OCI-LY7 (cell line): ENCODE data around the gene PLCG1. TPM values are rescaled to one million over a fixed set of nuclear protein-coding genes. Genes with fewer than 3 reads are reported as not detected.
"Not testable (repeated sequence)": the region's sequence is repeated elsewhere in the genome, so short reads cannot be mapped to it uniquely, and the experiment has no call there.

Experiments
- BruUV-seq: library from RNA; stranded (reverse); fragments of 400-500 nt; replicated peaks from 2 replicates; lab custom pipeline; 2021; lab: Mats Ljungman, UMichigan
- CTCF ChIA-PET: fragments of 300-600 bp; sonication (Branson Sonifier 250); formaldehyde crosslinking; loops from one replicate; lab custom pipeline; 2022; ENCODE audit warnings: antibody characterized with exemption; ENCODE audit not compliant: unreplicated experiment; lab: Charles Lee
- POLR2A ChIA-PET: fragments of 300-600 bp; sonication (Branson Sonifier 250); formaldehyde crosslinking; loops from one replicate; lab custom pipeline; 2022; ENCODE audit warnings: antibody characterized with exemption; lab: Charles Lee
- DNase-seq: peaks from one replicate; pipeline ENCODE4 v3.0.0-alpha.2; 2015; ENCODE audit warnings: low spot score
- H2AFZ ChIP-seq: fragments of 200-600 bp; sonication (generic), shearing (Covaris generic); 2 replicates; pipeline ENCODE4 v1.6.1; 2014; ENCODE audit warnings: mild to moderate bottlenecking, antibody characterized with exemption, low read length, moderate library complexity
- H3K27ac ChIP-seq: fragments of 200-600 bp; sonication (generic); 2 replicates; pipeline ENCODE4 v1.5.1; 2014; ENCODE audit warnings: mixed run types, low read depth, mild to moderate bottlenecking, moderate library complexity, low read length, inconsistent platforms; ENCODE audit not compliant: poor library complexity, severe bottlenecking
- H3K36me3 ChIP-seq: fragments of 200-600 bp; sonication (generic); 2 replicates; pipeline ENCODE4 v1.6.1; 2014; ENCODE audit warnings: mild to moderate bottlenecking, antibody characterized with exemption, low read length, moderate library complexity, mixed read lengths; ENCODE audit not compliant: insufficient read depth
- H3K4me1 ChIP-seq: fragments of 200-600 bp; sonication (generic); 2 replicates; pipeline ENCODE4 v1.5.1; 2014; ENCODE audit warnings: mild to moderate bottlenecking, low read length; ENCODE audit not compliant: insufficient read depth, poor library complexity, severe bottlenecking
- H3K4me2 ChIP-seq: fragments of 200-600 bp; sonication (generic); 2 replicates; pipeline ENCODE4 v1.6.1; 2014; ENCODE audit warnings: mild to moderate bottlenecking, low read length
- H3K4me3 ChIP-seq: fragments of 200-600 bp; sonication (generic); 2 replicates; pipeline ENCODE4 v1.5.1; 2014; ENCODE audit warnings: mild to moderate bottlenecking, low read depth, low read length; ENCODE audit not compliant: poor library complexity, severe bottlenecking
- H3K79me2 ChIP-seq: fragments of 200-600 bp; sonication (generic); 2 replicates; pipeline ENCODE4 v1.6.1; 2016; ENCODE audit warnings: low read depth, mild to moderate bottlenecking, low read length, moderate library complexity, mixed read lengths; ENCODE audit not compliant: insufficient read depth
- H3K9me2 ChIP-seq: fragments of 200-600 bp; sonication (generic); 2 replicates; pipeline ENCODE4 v1.6.1; 2016; ENCODE audit warnings: mild to moderate bottlenecking, low read length, mixed read lengths; ENCODE audit not compliant: insufficient read depth
- H3K9me3 ChIP-seq: fragments of 200-600 bp; sonication (generic); 2 replicates; pipeline ENCODE4 v1.6.1; 2014; ENCODE audit warnings: mild to moderate bottlenecking, mixed run types, low read length, mixed read lengths
- H4K20me1 ChIP-seq: fragments of 200-600 bp; sonication (generic); 2 replicates; pipeline ENCODE4 v1.6.1; 2014; ENCODE audit warnings: mild to moderate bottlenecking, antibody characterized with exemption, low read length, moderate library complexity, mixed read lengths; ENCODE audit not compliant: insufficient read depth
- CTCF ChIP-seq: fragments of 200-600 bp; sonication (generic); conservative IDR thresholded peaks from 2 replicates; pipeline ENCODE4 v1.5.1; 2014; ENCODE audit warnings: mild to moderate bottlenecking, antibody characterized with exemption, low read length, moderate library complexity, mixed read lengths
- EZH2phosphoT487 ChIP-seq: fragments of 200-600 bp; sonication (generic); IDR thresholded peaks from 2 replicates; pipeline ENCODE4 v1.6.1; 2018; ENCODE audit warnings: low read depth, borderline replicate concordance, mild to moderate bottlenecking, mixed run types, antibody characterized with exemption, low read length, moderate library complexity, mixed read lengths
- intact Hi-C: fragments of 100-400 bp; cut with micrococcal nuclease; formaldehyde crosslinking; loops from one replicate; pipeline ENCODE4 v1.10.0; 2022; ENCODE audit not compliant: unreplicated experiment
- total RNA-seq, 2 experiments: library from RNA; depleted of rRNA in 1 of 2; stranded (reverse); fragments of >200 nt in 1 of 2; shearing (Covaris generic) in 1 of 2; gene quantifications; 2 replicates each; pipeline ENCODE4 v1.2.3, GENCODE V29; 2014 to 2022

The PLCG1 gene
- total RNA-seq, 2 experiments from 2014 or later = 103 to 121 TPM

GRCh38 chr20:41125530-41126457 lies 11.5 kb upstream of the PLCG1 start:
- DNase-seq = no peak
- Histone ChIP-seq H3K36me3 (peaks cover 79% of the 10 kb centered on the region), H3K79me2 (no peaks in the 10 kb centered on the region), H3K27ac (no peak overlapping the region), H3K9me3 (no peaks in the 10 kb centered on the region), H3K9me2 (no peaks in the 10 kb centered on the region), H2AFZ (no peak overlapping the region), H3K4me2 (no peak overlapping the region), H3K4me1 (no peaks in the 10 kb centered on the region), H3K4me3 (no peak overlapping the region), H4K20me1 (no peaks in the 10 kb centered on the region)
- ChIA-PET CTCF (no interaction called here), POLR2A (interaction anchor here (1.4 kb wide), 1 partner anchor 22 kb away, joined by 5 read pairs; no protein-coding TSS in a partner anchor)
- intact Hi-C loops = no loop called here
- no peak for TF ChIP-seq CTCF
- no peak for TF ChIP-seq EZH2phosphoT487
- BruUV-seq = no TSS peak

- no peak for TF ChIP-seq EZH2phosphoT487
- no peak for TF ChIP-seq CTCF
- Histone ChIP-seq H3K4me1 (no peaks in the 10 kb centered on the region), H3K4me2 (no peak overlapping the region), H3K9me3 (no peaks in the 10 kb centered on the region), H2AFZ (no peak overlapping the region), H3K9me2 (no peaks in the 10 kb centered on the region), H3K27ac (no peak overlapping the region), H3K79me2 (no peaks in the 10 kb centered on the region), H3K36me3 (peaks cover 70% of the 10 kb centered on the region), H3K4me3 (no peak overlapping the region), H4K20me1 (no peaks in the 10 kb centered on the region)
- BruUV-seq = no TSS peak
- ChIA-PET CTCF (no interaction called here), POLR2A (interaction anchor here (1.4 kb wide), 1 partner anchor 21 kb away, joined by 5 read pairs; no protein-coding TSS in a partner anchor)
- no peak for DNase-seq
- intact Hi-C loops = no loop called here
Observed at GRCh38 chr20:41126719-41127118, 10.6 kb upstream of the PLCG1 start.

GRCh38 chr20:41128317-41128716 lies 9.0 kb upstream of the PLCG1 start:
- H4K20me1 ChIP-seq, intact Hi-C loops, H3K4me1 ChIP-seq, H3K4me3 ChIP-seq, H3K79me2 ChIP-seq, H3K9me3 ChIP-seq, H2AFZ ChIP-seq, DNase-seq, H3K27ac ChIP-seq, H3K4me2 ChIP-seq, POLR2A ChIA-PET, H3K9me2 ChIP-seq, CTCF ChIA-PET: not testable (repeated sequence)
- BruUV-seq = TSS peak; percentile 53
- peaks cover 54% of the 10 kb centered on the region for H3K36me3 ChIP-seq
